ENCODE results near the gene MLH3. TPM values are rescaled to one million over a fixed set of nuclear protein-coding genes. Genes with fewer than 3 reads are reported as not detected.

Gene MLH3
- total and polyA plus RNA-seq, 2 experiments from 2014 or later = 10.7 to 14.7 TPM

DNA sequence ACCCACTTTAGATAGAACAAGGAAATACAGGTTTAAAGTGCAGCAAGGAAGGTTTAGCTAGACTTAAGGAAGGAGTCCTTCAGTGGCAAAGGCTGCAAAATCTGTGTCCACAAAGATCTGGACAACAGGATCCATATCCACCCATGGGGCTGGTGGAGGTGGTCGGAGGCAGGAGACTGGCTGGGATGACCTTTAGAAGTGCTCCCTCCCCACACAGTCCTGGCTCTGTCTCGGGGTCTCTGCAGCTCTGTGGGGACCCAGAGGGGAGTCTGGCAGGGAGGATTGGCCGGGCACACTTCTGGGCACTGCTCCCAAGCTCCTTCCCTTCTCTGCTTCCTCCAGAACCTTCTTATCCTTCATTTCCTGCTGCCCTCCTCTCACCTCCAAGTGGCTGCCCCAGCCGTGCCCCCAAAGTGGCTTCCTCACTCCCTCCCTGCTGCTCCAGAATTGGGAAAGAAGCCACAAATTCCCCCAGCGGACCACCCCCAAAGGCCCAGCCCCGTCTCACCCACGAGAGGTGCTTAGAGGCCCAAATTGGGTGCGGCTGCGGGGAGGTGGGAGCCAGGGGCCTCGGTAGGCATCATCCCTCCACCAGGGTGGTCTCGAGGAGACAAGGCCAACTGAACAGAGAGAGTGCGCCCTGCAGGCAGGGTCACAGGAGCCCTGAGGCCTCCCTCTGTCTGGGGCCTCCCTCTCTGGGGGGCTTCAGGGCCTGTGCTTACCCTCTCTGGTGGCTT, 73.9 kb downstream of the MLH3 start:
- peaks cover 9% of the 10 kb centered on the region for H3K27me3 Mint-ChIP-seq (ENCODE audit: insufficient read depth, low read depth, poor library complexity)
- H3K4me1 Mint-ChIP-seq = peaks cover 43% of the 10 kb centered on the region
- no peaks in the 10 kb centered on the region; the same call in 2 of the 3 replicates for H3K9me3 Mint-ChIP-seq
- Histone ChIP-seq H3K9me2 (ENCODE audit: insufficient read depth) (no peaks in the 10 kb centered on the region), H3F3A (replicated peaks; ENCODE audit: low read depth) (peaks cover 8% of the 10 kb centered on the region; the same call in 1 of the 2 replicates), H4K20me1 (replicated peaks; ENCODE audit: insufficient read depth) (no peaks in the 10 kb centered on the region), H3K27ac (ENCODE audit: low read depth) (no peak overlapping the region), H3K4me2 (no peak overlapping the region), H3K4me3 (no peak overlapping the region), H3K79me2 (replicated peaks; ENCODE audit: insufficient read depth) (no peaks in the 10 kb centered on the region), H3K36me3 (ENCODE audit: insufficient read depth) (no peaks in the 10 kb centered on the region), H2AFZ (no peak overlapping the region), H3K27me3 (ENCODE audit: insufficient read depth) (no peaks in the 10 kb centered on the region), H3K4me1 (ENCODE audit: insufficient read depth) (peaks cover 34% of the 10 kb centered on the region)
- no peaks in the 10 kb centered on the region for H3K36me3 Mint-ChIP-seq (ENCODE audit: low read depth)
- ATAC-seq (no peak), DNase-seq (ENCODE audit: low spot score) (no peak)
- H3K4me3 Mint-ChIP-seq = no peak overlapping the region
- TF ChIP-seq POLR2AphosphoS5 (IDR thresholded peaks at IDR 0.05; ENCODE audit: low read depth) = no peak
- TF ChIP-seq, protein P1, sequence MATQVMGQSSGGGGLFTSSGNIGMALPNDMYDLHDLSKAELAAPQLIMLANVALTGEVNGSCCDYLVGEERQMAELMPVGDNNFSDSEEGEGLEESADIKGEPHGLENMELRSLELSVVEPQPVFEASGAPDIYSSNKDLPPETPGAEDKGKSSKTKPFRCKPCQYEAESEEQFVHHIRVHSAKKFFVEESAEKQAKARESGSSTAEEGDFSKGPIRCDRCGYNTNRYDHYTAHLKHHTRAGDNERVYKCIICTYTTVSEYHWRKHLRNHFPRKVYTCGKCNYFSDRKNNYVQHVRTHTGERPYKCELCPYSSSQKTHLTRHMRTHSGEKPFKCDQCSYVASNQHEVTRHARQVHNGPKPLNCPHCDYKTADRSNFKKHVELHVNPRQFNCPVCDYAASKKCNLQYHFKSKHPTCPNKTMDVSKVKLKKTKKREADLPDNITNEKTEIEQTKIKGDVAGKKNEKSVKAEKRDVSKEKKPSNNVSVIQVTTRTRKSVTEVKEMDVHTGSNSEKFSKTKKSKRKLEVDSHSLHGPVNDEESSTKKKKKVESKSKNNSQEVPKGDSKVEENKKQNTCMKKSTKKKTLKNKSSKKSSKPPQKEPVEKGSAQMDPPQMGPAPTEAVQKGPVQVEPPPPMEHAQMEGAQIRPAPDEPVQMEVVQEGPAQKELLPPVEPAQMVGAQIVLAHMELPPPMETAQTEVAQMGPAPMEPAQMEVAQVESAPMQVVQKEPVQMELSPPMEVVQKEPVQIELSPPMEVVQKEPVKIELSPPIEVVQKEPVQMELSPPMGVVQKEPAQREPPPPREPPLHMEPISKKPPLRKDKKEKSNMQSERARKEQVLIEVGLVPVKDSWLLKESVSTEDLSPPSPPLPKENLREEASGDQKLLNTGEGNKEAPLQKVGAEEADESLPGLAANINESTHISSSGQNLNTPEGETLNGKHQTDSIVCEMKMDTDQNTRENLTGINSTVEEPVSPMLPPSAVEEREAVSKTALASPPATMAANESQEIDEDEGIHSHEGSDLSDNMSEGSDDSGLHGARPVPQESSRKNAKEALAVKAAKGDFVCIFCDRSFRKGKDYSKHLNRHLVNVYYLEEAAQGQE (IDR thresholded peaks at IDR 0.05; ENCODE audit: unreplicated experiment) = no peak
- TF ChIP-seq, protein P2, sequence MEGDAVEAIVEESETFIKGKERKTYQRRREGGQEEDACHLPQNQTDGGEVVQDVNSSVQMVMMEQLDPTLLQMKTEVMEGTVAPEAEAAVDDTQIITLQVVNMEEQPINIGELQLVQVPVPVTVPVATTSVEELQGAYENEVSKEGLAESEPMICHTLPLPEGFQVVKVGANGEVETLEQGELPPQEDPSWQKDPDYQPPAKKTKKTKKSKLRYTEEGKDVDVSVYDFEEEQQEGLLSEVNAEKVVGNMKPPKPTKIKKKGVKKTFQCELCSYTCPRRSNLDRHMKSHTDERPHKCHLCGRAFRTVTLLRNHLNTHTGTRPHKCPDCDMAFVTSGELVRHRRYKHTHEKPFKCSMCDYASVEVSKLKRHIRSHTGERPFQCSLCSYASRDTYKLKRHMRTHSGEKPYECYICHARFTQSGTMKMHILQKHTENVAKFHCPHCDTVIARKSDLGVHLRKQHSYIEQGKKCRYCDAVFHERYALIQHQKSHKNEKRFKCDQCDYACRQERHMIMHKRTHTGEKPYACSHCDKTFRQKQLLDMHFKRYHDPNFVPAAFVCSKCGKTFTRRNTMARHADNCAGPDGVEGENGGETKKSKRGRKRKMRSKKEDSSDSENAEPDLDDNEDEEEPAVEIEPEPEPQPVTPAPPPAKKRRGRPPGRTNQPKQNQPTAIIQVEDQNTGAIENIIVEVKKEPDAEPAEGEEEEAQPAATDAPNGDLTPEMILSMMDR (conservative IDR thresholded peaks at IDR 0.05; ENCODE audit: low read depth in 2 of 2) = no peak
- TF ChIP-seq JUNB (IDR thresholded peaks at IDR 0.05; ENCODE audit: unreplicated experiment) = no peak
- TF ChIP-seq, protein P3, sequence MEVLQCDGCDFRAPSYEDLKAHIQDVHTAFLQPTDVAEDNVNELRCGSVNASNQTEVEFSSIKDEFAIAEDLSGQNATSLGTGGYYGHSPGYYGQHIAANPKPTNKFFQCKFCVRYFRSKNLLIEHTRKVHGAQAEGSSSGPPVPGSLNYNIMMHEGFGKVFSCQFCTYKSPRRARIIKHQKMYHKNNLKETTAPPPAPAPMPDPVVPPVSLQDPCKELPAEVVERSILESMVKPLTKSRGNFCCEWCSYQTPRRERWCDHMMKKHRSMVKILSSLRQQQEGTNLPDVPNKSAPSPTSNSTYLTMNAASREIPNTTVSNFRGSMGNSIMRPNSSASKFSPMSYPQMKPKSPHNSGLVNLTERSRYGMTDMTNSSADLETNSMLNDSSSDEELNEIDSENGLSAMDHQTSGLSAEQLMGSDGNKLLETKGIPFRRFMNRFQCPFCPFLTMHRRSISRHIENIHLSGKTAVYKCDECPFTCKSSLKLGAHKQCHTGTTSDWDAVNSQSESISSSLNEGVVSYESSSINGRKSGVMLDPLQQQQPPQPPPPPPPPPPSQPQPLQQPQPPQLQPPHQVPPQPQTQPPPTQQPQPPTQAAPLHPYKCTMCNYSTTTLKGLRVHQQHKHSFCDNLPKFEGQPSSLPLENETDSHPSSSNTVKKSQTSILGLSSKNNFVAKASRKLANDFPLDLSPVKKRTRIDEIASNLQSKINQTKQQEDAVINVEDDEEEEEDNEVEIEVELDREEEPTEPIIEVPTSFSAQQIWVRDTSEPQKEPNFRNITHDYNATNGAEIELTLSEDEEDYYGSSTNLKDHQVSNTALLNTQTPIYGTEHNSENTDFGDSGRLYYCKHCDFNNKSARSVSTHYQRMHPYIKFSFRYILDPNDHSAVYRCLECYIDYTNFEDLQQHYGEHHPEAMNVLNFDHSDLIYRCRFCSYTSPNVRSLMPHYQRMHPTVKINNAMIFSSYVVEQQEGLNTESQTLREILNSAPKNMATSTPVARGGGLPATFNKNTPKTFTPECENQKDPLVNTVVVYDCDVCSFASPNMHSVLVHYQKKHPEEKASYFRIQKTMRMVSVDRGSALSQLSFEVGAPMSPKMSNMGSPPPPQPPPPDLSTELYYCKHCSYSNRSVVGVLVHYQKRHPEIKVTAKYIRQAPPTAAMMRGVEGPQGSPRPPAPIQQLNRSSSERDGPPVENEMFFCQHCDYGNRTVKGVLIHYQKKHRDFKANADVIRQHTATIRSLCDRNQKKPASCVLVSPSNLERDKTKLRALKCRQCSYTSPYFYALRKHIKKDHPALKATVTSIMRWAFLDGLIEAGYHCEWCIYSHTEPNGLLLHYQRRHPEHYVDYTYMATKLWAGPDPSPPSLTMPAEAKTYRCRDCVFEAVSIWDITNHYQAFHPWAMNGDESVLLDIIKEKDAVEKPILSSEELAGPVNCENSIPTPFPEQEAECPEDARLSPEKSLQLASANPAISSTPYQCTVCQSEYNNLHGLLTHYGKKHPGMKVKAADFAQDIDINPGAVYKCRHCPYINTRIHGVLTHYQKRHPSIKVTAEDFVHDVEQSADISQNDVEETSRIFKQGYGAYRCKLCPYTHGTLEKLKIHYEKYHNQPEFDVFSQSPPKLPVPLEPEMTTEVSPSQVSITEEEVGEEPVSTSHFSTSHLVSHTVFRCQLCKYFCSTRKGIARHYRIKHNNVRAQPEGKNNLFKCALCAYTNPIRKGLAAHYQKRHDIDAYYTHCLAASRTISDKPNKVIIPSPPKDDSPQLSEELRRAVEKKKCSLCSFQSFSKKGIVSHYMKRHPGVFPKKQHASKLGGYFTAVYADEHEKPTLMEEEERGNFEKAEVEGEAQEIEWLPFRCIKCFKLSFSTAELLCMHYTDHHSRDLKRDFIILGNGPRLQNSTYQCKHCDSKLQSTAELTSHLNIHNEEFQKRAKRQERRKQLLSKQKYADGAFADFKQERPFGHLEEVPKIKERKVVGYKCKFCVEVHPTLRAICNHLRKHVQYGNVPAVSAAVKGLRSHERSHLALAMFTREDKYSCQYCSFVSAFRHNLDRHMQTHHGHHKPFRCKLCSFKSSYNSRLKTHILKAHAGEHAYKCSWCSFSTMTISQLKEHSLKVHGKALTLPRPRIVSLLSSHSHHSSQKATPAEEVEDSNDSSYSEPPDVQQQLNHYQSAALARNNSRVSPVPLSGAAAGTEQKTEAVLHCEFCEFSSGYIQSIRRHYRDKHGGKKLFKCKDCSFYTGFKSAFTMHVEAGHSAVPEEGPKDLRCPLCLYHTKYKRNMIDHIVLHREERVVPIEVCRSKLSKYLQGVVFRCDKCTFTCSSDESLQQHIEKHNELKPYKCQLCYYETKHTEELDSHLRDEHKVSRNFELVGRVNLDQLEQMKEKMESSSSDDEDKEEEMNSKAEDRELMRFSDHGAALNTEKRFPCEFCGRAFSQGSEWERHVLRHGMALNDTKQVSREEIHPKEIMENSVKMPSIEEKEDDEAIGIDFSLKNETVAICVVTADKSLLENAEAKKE (CRISPR knock-in tag; IDR thresholded peaks at IDR 0.05) = no peak
- no peak for TF ChIP-seq ZNF331 (CRISPR knock-in tag; IDR thresholded peaks at IDR 0.05; ENCODE audit: low read depth)
- no peak for TF ChIP-seq EZH2phosphoT487 (IDR thresholded peaks at IDR 0.05; ENCODE audit: unreplicated experiment)
- no peak for TF ChIP-seq NANOG (IDR thresholded peaks at IDR 0.05; ENCODE audit: borderline replicate concordance)
- TF ChIP-seq, protein P4, sequence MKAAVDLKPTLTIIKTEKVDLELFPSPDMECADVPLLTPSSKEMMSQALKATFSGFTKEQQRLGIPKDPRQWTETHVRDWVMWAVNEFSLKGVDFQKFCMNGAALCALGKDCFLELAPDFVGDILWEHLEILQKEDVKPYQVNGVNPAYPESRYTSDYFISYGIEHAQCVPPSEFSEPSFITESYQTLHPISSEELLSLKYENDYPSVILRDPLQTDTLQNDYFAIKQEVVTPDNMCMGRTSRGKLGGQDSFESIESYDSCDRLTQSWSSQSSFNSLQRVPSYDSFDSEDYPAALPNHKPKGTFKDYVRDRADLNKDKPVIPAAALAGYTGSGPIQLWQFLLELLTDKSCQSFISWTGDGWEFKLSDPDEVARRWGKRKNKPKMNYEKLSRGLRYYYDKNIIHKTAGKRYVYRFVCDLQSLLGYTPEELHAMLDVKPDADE (IDR thresholded peaks at IDR 0.05) = no peak
- TF ChIP-seq CREB1 (CRISPR knock-in tag; IDR thresholded peaks at IDR 0.05; ENCODE audit: low read depth) = no peak
- TF ChIP-seq STAT1 (IDR thresholded peaks at IDR 0.05; ENCODE audit: unreplicated experiment) = no peak
- TF ChIP-seq ZNF114 (CRISPR knock-in tag; IDR thresholded peaks at IDR 0.05) = no peak
- no peak for TF ChIP-seq EZH2 (IDR thresholded peaks at IDR 0.05; ENCODE audit: low read depth, unreplicated experiment)
- H3K27ac Mint-ChIP-seq = no peak overlapping the region
